Adrenal gland (tissue), 12 donors: ENCODE results near the gene GAS5. TPM values are rescaled to one million over a fixed set of nuclear protein-coding genes. Genes with fewer than 3 reads are reported as not detected.

Experiments
- DNase-seq, 7 donors: peaks; one replicate each; pipeline ENCODE4 v3.0.0-alpha.2; 2019 to 2020
- H3K27ac ChIP-seq, 5 donors: fragments of 200-600 bp; sonication (generic) in 4 of 5; 1 replicate in 3 of 5; 2 replicates in 2 of 5; pipeline versions ENCODE4 v1.5.1 to v1.8.0; 2016 to 2020; ENCODE audit warnings: mild to moderate bottlenecking in 1 of 5
- H3K27me3 ChIP-seq: fragments of 200-600 bp; 2 replicates; pipeline ENCODE4 v1.8.0; 2021
- H3K36me3 ChIP-seq, 2 donors: fragments of 200-600 bp; replicated peaks in 1 of 2; 1 replicate in 1 of 2; 2 replicates in 1 of 2; pipeline versions ENCODE4 v1.5.1 to v1.8.0; 2018 to 2022
- H3K4me1 ChIP-seq, 2 donors: fragments of 200-600 bp; replicated peaks in 1 of 2; 1 replicate in 1 of 2; 2 replicates in 1 of 2; pipeline versions ENCODE4 v1.5.1 to v1.8.0; 2018 to 2021
- H3K4me3 ChIP-seq, 4 donors: fragments of 200-600 bp; sonication (generic) in 3 of 4; one replicate each; pipeline ENCODE4 v1.5.1; 2016 to 2018
- H3K9me3 ChIP-seq, 3 donors: fragments of 200-600 bp; sonication (generic) in 1 of 3; replicated peaks in 1 of 3; 1 replicate in 2 of 3; 2 replicates in 1 of 3; pipeline versions ENCODE4 v1.5.1 to v1.8.0; 2016 to 2021
- CTCF ChIP-seq, 6 experiments: fragments of 450-650 bp in 4 of 6; fragments of 200-600 bp in 2 of 6; sonication (generic) in 1 of 6; IDR thresholded peaks; 1 replicate in 5 of 6; 2 replicates in 1 of 6; pipeline versions ENCODE4 v1.5.1 to v1.8.0; 2016 to 2021; ENCODE audit warnings: antibody characterized with exemption in 6 of 6, mild to moderate bottlenecking in 2 of 6, moderate library complexity in 1 of 6
- POLR2A ChIP-seq, 2 donors: fragments of 450-650 bp; IDR thresholded peaks; one replicate each; pipeline ENCODE4 v1.6.1; 2017; ENCODE audit warnings: antibody characterized with exemption in 2 of 2, mild to moderate bottlenecking in 2 of 2, moderate library complexity in 1 of 2
- WGBS, 4 donors: extraction: QIAGEN DNeasy Blood & Tissue Kit in 2 of 4; methylation state at CpG; one replicate each; pipeline versions ENCODE4 v1.1.5 to v1.1.7; 2013 to 2017; 5-methylcytosine and 5-hydroxymethylcytosine counted together
- intact Hi-C, 2 donors: fragments of 100-400 bp; cut with DNase I; formaldehyde crosslinking; loops; one replicate each; pipeline versions ENCODE4 v1.14.1 to v1.15.0; 2022 to 2023
- polyA plus RNA-seq, 3 donors: library from polyadenylated mRNA; stranded (reverse); fragments of 200-250 nt in 2 of 3; fragments of 350-450 nt in 1 of 3; fragmentation: Illumina TruSeq in 1 of 3; extraction: RNeasy Lipid Tissue Mini Kit (QIAGEN cat#74804) in 1 of 3; gene quantifications; one replicate each; pipeline ENCODE4 v1.2.3, GENCODE V29; 2013 to 2014
- total RNA-seq, 9 donors: library from RNA; depleted of rRNA in 4 of 9; stranded (reverse); fragments of >200 nt in 4 of 9; fragments of 120-200 nt in 1 of 9; fragmentation: NEBNext Ultra II Directional in 1 of 9; extraction: Animal tissue kit (Norgen Biotek cat#: 25700) in 1 of 9; gene quantifications; one replicate each; pipeline versions ENCODE4 v1.1.0 to v1.2.4, GENCODE V29; 2013 to 2023
- donor health status: healthy with polysubstance abuse.
- donor health status: Bipolar disorder and iron deficiency.
- donor health status: DM: yes; HTN: yes; CAD: no.
- donor health status: DM: no; HTN: no; CAD: no.
- donor health status: DM: no; HTN: no; CAD: no.
- donor health status: DM: yes; HTN: yes; CAD: no.

Gene GAS5
- total and polyA plus RNA-seq, 12 donors: 112 to 720 (median 279) TPM

GRCh38 chr1:173867141-173867752, 542 bp downstream of the GAS5 start:
- no peaks in the 10 kb centered on the region for H3K27me3 ChIP-seq
- WGBS, 4 donors: 2 to 9% (median 3%) methylated on average over 24 to 32 of the region's 32 CpGs
- peak overlapping the region; percentile 1 to 94 (median 22) for H3K4me3 ChIP-seq
- no peak for TF ChIP-seq POLR2A (IDR thresholded peaks at IDR 0.05)
- no peak for TF ChIP-seq CTCF (IDR thresholded peaks at IDR 0.05)
- H3K27ac ChIP-seq: peak overlapping the region; percentile 16 to 99 (median 90)
- peaks cover 0 to 43% of the 10 kb centered on the region in 2 donors for H3K36me3 ChIP-seq
- intact Hi-C loops: no loop called here
- H3K9me3 ChIP-seq: no peaks in the 10 kb centered on the region
- DNase-seq: peak in 3 of 7 donors; percentile 34 to 76 (median 64)
- peaks cover 27 to 60% of the 10 kb centered on the region in 2 donors for H3K4me1 ChIP-seq

- no peak for DNase-seq
These were observed 1.2 kb downstream of the GAS5 start for GRCh38 chr1:173866413-173867115.

GRCh38 chr1:173865468-173866164, 2.2 kb downstream of the GAS5 start:
- no peak for DNase-seq
- intact Hi-C loops: no loop called here
- peak overlapping the region in 1 of 5 donors; percentile 97 for H3K27ac ChIP-seq
- WGBS, 4 donors: 35 to 46% (median 39%) methylated on average over 4 of the region's 4 CpGs
- peaks cover 25 to 54% of the 10 kb centered on the region in 2 donors for H3K4me1 ChIP-seq
- H3K4me3 ChIP-seq: peak overlapping the region in 1 of 4 donors; percentile 94
- TF ChIP-seq CTCF (IDR thresholded peaks at IDR 0.05) (no peak), POLR2A (IDR thresholded peaks at IDR 0.05) (no peak)
- H3K27me3 ChIP-seq: no peaks in the 10 kb centered on the region
- peaks cover 0 to 38% of the 10 kb centered on the region in 2 donors for H3K36me3 ChIP-seq
- H3K9me3 ChIP-seq: no peaks in the 10 kb centered on the region

More at GRCh38 chr1:173866413-173867115, 1.2 kb downstream of the GAS5 start:
- Histone ChIP-seq H3K27ac (peak overlapping the region in 4 of 5 donors; percentile 77 to 99 (median 94)), H3K4me3 (peak overlapping the region in 2 of 4 donors; percentile 1 to 94), H3K36me3 (peaks cover 0 to 43% of the 10 kb centered on the region in 2 donors), H3K9me3 (no peaks in the 10 kb centered on the region), H3K27me3 (no peaks in the 10 kb centered on the region), H3K4me1 (peaks cover 27 to 60% of the 10 kb centered on the region in 2 donors)
- intact Hi-C loops: no loop called here
- 15 to 21% (median 18%) methylated on average over 2 of the region's 2 CpGs for WGBS, 4 donors
- TF ChIP-seq POLR2A (IDR thresholded peaks at IDR 0.05): no peak
- no peak for TF ChIP-seq CTCF (IDR thresholded peaks at IDR 0.05)
